ENCODE data around the gene C9orf72.

The C9orf72 gene

DNA sequence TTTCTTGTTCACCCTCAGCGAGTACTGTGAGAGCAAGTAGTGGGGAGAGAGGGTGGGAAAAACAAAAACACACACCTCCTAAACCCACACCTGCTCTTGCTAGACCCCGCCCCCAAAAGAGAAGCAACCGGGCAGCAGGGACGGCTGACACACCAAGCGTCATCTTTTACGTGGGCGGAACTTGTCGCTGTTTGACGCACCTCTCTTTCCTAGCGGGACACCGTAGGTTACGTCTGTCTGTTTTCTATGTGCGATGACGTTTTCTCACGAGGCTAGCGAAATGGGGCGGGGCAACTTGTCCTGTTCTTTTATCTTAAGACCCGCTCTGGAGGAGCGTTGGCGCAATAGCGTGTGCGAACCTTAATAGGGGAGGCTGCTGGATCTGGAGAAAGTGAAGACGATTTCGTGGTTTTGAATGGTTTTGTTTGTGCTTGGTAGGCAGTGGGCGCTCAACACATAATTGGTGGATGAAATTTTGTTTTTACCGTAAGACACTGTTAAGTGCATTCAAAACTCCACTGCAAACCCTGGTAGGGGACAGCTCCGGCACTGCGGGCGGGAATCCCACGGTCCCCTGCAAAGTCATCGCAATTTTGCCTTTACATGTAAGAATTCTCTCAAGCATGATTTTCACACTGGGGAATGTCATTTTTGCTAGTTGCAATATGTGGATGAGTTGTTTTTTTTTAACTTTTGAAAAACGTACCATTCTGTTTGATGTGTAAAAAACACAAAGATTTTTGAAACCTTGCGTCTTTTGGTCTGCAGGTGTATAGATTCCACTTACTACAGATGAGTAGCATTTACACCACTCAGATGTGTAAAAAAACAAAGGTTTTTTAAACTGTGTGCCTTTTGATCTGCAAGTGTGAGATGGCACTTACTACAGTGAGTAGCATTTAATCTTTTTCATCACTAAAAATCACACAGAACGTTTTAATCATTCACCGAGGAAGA, 631 bp upstream of the C9orf72 start:
- peak; percentile 98 for DNase-seq

DNA sequence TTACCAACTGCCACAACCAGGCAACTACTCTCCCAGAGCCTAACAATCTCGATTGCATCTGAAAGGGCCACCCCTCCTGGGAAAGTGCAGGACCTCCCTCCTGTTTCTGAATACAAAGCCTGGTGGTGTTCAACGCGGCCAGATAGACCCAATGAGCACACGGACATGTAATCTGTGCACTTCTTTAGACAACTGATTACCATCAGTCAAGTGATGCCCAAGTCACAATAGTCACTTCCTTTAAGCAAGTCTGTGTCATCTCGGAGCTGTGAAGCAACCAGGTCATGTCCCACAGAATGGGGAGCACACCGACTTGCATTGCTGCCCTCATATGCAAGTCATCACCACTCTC, 739 bp downstream of the C9orf72 start:
- peak; percentile 31 for DNase-seq

DNA sequence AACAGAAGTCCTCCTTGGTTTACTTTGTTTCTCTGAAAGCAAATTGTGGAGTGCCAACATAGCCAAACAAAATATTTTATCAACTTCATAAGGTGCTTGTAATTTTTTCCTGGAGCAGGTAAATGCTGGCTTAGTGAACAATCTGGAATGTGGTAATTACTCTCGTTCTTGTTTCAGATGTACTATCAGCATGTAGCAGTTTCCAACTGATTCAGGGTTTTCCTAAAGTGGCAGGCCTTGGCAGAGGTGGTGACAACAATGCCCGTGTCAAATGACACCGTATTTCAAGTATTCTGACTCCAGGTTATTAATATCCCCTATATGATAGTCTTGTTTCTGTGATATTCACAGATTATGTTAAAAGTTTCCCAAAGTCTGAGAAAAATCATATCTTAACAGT, 1.2 kb downstream of the C9orf72 start:
- DNase-seq: no peak

DNA sequence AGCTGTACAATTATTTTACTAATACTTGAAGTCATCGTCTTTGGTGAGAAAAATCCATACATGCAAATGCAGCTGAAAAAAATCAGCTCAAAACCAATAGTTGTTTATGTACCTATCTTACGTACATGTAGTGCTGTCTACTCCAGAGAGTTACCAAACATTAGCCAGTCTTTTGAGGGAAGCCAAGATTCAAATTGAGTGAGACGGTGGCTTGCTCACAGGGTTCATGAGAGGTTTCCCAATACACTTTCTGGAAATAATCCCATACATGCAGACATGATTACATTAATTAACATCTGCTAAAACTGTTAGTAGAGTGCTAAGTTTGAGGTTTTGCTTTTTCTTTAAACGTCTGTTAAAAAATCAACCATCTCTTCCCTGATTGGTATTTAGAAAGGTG, 2.3 kb downstream of the C9orf72 start:
- DNase-seq: no peak

DNA sequence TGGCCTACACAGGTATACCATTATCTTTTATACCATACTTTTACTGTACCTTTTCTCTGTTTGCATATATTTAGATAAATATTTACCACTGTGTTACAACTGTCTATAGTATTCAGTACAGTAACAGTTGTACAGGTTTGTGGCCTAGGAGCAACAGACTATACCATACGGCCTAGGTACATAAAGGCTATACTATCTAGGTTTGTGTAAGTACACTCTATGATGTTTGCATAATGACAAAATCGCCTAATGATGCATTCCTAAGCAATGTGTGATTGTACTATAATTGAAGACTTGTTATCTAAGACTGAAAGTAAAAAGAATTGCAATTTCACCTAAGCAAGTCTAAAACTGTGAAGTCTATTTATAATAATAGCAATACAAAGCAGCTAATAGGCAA, 3.9 kb downstream of the C9orf72 start:
- no peak for DNase-seq

DNA sequence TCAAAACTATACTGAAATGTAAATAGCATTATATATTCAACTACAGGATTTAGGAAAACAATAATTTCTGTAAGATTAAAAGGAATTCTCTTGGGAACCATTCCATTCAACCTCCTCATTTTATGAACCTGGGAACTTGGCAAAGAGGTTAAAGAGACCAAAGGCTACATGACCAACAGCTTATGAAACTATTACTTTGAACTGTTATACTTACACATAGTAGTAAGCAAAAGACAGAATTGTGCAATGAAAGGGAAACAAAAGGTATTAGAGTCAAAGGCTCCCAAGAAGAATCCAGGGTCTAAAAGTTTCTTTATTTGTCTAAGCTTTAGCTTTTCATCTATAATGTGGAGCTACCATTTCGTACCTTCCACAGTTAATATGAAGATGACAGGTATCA, 7.2 kb downstream of the C9orf72 start:
- DNase-seq: no peak

DNA sequence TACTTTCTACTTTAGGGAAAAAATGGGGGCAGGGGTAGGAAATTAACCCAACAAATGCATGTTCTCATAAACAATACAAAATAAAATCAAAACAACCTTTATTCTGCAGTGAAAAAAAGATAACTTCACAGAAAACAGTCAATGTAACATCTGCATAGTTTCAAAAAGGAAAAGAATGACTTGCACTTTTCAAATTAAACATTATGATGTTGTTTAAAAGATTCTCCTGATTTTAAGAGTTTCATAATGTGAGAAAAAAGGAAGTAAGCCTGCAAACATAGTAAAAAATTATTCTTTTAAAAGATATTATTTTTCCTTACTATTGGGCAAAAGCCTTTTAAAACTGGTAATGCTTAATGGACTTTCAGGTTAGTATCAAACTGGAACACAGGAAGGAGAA, 7.6 kb downstream of the C9orf72 start:
- DNase-seq: no peak

DNA sequence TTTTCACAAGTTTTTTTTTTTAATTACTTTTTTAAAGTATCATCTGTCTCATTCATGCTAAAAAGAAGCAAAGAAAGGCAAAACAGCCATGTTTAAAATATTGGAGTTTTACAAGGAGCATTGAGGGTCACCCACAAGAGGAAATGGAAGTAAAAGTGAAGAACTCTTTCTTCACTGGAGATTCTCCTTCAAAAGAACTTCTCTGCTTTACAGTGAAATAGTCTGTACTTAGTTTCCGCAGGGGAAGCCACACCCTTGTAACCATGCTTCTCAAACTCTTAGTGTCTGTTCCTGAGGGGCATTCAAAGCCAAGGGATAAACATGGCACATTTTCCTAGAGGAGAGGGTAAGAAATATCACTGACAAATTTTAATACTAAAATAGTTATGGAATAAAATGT, 8.6 kb downstream of the C9orf72 start:
- no peak for DNase-seq

DNA sequence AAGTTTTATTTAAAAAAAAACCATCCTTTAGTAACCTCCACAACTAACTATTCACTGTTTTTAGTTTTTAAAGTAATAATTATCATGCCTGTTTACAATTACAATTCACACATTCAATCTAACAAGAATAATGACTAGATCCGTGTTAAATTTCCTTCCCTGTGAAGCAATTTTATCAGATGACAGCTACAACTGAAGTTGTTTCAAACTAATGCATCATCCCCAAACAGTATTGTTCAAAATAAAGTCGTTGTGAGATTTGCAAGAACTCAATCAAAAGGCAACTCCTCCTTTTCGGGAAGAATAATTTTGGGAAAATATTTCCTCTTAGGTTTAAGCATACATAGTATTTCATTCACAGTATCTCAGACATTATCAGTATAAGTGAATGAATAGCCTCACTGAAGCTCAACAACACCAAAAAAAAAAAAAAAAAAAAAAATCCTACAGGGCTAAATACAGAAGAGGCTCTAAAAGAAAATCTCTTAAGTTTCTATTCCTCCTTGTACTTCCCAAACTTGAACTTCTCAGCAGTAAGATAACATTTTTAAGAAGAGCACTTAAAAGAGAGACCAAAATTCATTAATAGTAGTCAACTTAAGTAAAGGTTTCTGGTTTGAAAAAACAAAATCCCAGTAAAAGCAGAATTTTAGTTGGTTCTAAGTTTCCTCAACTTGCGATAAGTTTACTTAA, 9.4 kb downstream of the C9orf72 start:
- no peak for DNase-seq

DNA sequence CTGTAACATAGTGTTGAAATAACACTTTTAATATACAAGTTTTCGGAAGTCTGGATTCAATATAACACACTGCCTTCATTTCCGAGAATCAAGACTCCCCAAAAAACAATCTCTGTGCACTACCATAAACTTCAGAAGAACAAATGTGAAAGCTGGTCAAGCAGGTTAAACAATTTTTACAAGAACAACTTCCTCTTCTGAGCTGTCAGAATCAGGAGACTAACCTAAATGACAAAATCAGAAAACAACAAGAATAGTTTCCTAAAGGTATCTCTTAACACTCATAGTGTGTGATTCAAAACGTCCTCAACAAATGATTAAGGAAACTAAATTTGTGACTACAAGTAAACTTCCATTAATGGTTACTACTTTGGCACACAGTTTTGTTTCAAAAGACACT, 11.6 kb downstream of the C9orf72 start:
- DNase-seq: no peak

DNA sequence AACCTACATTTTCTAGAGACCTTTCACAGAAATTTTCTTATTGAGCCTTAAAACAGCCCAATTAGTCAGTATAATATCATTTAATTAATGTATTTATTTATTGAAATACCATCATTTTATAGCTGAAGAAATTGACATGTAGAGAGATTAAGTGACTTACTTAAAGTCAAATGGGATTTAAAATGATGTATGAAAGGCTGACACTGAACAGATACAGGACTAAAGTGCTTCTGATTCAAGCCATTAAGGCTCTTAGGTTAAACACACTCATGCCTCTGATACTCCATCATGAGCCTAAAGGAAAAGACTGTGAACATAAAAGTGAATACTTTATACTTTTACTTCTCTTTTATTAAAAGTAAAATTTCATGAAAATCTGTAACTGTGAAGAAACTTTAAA, 12.8 kb downstream of the C9orf72 start:
- no peak for DNase-seq

DNA sequence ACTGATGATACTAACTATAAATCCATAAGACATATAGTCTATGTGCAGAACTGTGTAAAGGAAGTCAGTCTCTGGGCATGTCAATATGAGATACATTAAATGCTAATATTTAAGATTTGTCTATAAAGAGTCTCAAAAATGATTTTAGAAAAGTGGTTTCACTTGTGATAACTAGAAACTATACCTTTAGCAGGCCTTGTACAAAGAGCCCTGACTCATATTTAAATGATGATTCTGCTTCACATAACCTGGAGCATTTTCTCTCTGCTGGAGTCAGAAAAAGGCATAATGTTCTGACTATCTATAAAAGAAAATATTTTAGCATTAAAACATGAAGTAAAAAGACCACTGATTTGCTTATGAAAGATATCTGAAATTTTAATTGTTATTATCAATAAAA, 15.0 kb downstream of the C9orf72 start:
- no peak for DNase-seq

DNA sequence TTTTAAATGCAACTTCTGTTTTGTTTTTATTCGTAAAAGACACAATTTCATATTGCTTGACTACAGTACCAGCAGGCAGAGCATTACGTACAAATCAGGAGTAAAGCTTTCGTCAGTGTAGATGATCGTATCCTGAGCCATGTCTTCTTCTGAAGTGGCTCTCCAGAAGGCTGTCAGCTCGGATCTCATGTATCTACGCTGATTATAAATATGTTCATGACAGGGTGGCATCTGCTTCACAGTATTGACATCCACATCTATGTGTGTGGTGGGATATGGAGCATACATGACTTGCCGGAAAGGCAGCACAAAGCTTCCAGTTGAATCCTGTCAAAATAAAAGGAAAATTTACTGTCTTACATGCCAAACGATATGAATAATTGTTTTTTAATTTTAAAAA, 16.8 kb downstream of the C9orf72 start:
- DNase-seq: no peak

DNA sequence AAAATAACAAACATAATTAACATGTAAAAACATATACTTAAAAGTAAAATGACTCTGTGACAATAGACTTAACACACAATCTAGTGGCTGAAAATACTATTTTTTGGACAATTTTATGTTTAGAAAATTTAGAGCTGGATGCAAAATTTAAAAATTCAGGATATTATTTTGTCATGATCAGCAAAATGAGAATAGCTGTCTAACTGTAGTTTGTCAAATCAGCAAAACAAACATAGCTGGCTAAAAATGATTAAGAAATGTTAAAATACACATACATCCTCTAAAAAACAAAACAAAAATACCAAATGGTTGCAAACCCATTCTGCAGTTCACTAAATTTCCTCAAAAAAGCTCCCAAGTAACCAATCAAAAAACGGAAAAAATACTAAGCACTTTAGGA, 18.6 kb downstream of the C9orf72 start:
- DNase-seq: no peak

DNA sequence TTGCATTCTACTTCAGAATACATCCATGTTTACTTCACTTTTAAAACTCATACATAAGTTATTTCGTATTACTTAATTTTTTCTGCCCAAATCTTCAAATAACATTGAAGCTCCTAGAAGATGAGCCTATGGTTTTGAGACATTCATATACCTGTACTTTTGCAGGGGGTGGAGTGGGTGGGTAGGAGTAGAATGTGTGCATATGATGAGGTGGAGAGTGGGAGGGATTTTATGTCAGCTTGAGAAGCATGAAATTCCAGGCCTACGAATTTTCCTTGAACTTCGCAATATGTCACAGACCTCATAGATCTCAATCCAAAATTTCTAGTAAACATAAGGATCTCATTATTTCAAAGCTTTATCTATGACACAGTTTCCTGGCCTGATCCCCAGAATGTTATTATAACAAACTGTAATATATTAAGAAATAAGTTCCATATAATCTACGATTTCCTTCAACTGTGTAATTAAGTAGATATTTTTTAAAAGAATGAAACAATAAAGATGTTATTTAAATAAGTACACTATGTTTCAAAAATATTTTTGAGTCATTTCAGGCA, 24.0 kb downstream of the C9orf72 start:
- no peak for DNase-seq

DNA sequence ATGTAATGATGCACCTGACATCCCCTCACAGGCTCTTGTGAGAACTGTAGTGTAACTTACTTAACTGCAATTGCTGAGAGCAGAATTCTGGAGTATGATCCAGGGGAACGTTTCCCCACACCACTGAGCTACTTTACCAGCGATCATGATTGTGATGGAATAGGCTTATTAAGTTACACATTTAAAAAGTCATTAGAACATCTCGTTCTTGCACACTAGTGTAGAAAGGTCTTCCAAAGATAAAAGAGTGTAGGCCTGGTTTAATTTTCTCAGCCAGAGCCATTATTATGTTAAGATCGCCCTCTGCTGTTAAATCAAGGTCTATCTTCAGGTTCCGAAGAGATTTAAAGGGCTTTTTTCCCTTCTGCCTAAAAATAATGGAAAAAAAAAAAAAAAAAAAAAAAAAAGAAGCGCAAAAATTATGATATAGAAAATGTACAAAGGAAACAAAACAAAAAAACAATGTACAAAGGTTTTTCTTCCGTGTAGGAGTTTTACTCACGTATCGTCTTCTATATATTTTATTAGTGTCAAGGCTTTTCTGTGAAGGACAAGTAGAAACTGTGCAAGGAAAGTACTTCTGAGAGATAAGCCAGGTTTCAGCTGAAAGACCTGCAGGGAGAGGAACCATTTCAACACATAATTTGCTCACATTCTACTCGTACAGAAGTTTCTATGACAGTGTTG, 25.1 kb downstream of the C9orf72 start:
- peak; percentile 48 for DNase-seq

DNA sequence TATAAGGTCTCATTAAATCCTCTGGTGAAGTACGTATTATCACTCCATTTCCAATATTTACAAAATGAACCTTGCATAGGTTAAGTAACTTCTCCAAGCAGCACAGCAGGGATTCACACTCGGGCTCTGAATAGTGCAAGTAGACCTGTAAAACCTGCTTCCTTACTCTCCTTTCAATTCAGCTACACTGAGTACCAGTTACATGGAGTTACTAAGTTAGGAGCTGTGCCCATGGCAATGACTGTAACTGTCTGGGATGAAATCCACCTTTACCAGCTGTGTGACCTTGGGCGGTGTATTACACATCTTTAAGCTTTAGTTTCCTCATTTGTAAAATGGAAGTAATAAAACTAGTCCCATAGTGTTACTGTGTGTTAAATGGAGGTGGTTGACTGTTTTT, 27.8 kb downstream of the C9orf72 start:
- DNase-seq: no peak

DNA sequence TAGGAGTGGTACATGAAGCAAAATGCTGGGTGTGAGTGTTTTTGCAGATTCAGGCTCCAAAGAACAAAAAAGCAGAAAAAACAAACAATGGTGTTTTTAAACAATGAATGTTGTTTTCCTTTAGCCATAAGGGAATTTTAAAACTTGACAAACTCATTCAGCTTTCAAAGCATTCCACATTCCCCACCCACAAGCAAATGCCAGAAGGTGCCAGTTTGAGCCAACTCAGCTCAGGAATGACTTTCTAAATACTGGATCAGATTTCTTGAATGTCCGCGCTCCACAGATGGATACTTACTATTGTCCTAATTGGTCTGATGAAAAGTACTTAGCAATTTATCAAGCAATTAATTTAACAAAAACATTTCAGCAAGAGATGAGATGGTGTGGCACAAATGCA, 30.8 kb downstream of the C9orf72 start:
- DNase-seq: peak; percentile 32

DNA sequence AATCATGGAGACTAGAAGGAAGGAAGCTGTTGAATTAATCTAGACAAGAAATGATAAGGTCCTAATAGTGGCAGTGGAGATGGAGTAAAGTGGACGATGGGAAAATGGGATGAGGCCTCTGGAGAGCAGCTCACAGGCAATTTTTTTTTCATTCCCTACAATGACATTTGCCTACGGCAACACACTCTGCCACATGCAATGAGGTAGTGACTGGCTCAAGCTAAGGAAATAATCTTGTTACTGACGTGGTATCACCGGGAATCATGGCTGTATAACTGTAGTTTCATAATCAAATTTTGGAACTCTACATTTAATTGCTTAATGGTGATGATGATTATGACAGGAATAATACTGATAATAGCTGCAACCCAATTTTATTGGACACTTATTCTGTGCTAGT, 31.5 kb downstream of the C9orf72 start:
- DNase-seq: no peak

DNA sequence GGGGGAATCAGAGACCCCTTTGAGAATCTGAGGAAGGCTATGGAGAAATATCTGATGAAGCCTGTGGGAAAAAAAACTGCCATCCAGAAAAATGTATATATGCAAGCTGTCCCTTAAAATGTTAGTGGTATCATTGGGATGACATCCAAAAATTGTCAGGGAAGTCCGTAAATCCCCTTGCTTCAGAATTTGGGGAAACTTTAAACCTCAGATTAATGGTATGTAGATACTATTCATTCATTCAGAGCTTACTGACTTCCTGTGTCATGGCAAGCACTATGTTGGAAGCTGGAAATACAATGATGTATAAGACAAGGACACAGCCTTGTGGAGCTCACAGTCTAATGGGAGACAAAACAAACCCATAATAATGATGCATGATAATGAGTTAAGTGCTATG, 32.8 kb downstream of the C9orf72 start:
- DNase-seq: no peak

DNA sequence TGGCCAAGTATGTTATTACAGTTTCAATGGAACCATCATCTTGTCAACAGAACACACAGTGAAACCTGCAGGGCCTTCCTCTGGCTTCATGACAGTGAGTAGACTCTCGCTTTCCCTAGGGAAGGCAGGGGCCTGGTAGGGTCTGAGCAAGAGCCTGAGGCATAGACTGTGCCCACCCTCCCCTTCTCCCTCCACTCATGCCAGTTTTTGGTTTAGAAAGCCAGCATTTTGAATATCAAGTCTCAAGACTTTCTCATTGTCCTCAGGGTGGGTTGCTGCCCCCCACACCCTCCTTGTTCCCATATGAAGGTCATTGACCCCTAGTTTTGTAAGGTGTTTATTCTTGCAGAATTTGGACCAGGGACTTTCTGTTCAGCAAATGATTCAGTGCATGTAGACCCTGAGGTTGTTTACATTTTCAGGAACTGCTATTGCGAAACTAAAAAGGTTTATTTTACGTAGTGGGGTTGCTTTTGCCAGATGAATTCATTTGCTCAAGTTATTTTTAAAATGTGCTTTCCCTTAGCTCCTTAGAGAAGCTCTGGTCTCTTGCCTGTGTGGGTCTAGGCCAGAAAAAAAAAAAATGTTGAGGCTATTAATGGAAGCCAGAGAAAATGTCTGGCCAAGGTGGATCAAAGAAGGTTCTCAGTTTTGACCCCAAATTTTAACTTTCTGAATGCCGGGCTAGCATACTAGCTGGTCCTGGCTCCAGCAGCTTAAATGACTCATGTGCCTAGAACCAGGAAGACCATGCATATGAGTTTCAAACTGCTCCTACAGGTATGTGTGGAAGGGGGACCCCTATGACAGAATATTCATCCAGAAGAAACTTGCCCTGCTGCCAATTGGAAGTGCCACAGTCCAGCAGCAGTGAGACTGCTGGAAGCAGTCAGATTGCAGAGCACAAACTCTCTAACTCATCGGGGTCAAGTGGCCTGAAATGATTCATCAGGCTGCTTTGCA, 33.5 kb downstream of the C9orf72 start:
- no peak for DNase-seq

DNA sequence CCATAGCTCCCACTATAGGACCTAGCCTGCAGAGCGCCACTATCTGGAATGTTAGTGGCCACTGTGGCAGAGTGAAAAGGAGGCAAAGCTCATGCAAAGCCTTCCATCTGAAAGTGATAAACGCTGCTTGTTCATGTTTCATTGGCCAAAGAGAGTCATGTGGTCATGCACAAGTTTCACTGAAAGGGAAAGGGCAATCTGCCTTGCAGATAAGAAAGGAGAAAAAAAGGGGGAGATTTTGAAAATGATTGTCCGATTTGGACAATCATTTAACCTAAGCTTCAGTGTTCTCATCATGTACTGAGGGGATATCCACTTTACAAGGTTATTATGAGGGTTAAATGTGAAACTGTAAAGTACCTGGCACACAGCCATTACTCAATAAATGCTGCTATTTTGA, 34.6 kb downstream of the C9orf72 start:
- DNase-seq: no peak
